SK-N-MC (cell line): ENCODE measurements around the gene USP48.
"Not testable (repeated sequence)": the region's sequence is repeated elsewhere in the genome, so short reads cannot be mapped to it uniquely, and the experiment has no call there.

ENCODE experiments used
- DNase-seq: peaks from one replicate; pipeline ENCODE4 v3.0.0-alpha.2; 2011; ENCODE audit warnings: low read depth, low spot score
- H3K27ac ChIP-seq: fragments of 200-600 bp; sonication (generic); 2 replicates; pipeline ENCODE4 v1.5.1; 2016; ENCODE audit warnings: mixed run types
- H3K36me3 ChIP-seq: fragments of 200-600 bp; sonication (generic); 2 replicates; pipeline ENCODE4 v1.6.1; 2017; ENCODE audit warnings: antibody characterized with exemption, low read length, mixed read lengths; ENCODE audit not compliant: insufficient read depth
- H3K4me3 ChIP-seq: fragments of 200-600 bp; sonication (generic); 2 replicates; pipeline ENCODE4 v1.5.1; 2016
- H3K9ac ChIP-seq: fragments of 200-600 bp; sonication (generic); 2 replicates; pipeline ENCODE4 v1.8.0; 2017; ENCODE audit warnings: mixed run types, mixed read lengths; ENCODE audit not compliant: insufficient read length
- H3K9me3 ChIP-seq: fragments of 200-600 bp; sonication (generic); 2 replicates; pipeline ENCODE4 v1.6.1; 2017; ENCODE audit warnings: low read depth, mild to moderate bottlenecking, antibody characterized with exemption, low read length, moderate library complexity, mixed read lengths
- EZH2 ChIP-seq: fragments of 200-600 bp; sonication (generic); IDR thresholded peaks from one replicate; pipeline ENCODE4 v1.6.1; 2017; ENCODE audit warnings: antibody characterized with exemption
- FOXP2 ChIP-seq: optimal IDR thresholded peaks from 2 replicates; pipeline ENCODE3; 2011; ENCODE audit warnings: mild to moderate bottlenecking, moderate library complexity; ENCODE audit not compliant: insufficient read depth; ENCODE audit errors: extremely low read length, control extremely low read depth
- POLR2AphosphoS5 ChIP-seq: IDR thresholded peaks from 2 replicates; pipeline ENCODE4 v1.6.1; 2012; ENCODE audit warnings: mild to moderate bottlenecking, low read depth, low read length, borderline replicate concordance

The USP48 gene

GRCh38 chr1:21804536-21804935 lies 21.6 kb upstream of the USP48 start:
- Histone ChIP-seq H3K4me3 (no peak overlapping the region), H3K27ac (no peak overlapping the region), H3K9ac (no peak overlapping the region), H3K9me3 (no peaks in the 10 kb centered on the region), H3K36me3 (no peaks in the 10 kb centered on the region)
- DNase-seq: no peak
- TF ChIP-seq FOXP2 (no peak), POLR2AphosphoS5 (no peak), EZH2 (no peak)

DNA sequence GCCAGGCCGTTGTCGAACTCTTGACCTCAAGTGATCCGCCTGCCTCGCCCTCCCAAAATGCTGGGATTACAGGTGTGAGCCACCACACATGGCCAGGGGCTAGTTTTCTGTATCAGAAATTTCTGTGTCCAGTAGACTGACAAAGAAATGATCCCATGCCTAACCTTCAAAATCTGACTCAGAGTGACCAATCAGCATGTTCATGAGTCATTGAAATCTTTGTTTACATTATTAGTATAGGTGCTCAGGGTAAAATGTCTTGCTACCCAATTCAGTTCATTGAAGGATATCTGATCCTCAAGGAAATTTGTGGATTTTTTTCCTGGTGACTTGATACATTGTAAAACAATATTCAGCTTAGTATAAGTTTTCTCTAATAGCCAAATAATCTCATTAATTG lies 18.2 kb upstream of the USP48 start:
- Histone ChIP-seq H3K27ac (no peak overlapping the region), H3K36me3 (no peaks in the 10 kb centered on the region), H3K9ac (no peak overlapping the region), H3K9me3 (no peaks in the 10 kb centered on the region), H3K4me3 (no peak overlapping the region)
- DNase-seq: no peak
- TF ChIP-seq POLR2AphosphoS5: no peak
- TF ChIP-seq EZH2: no peak
- no peak for TF ChIP-seq FOXP2

- Histone ChIP-seq H3K9ac (no peak overlapping the region), H3K36me3 (no peaks in the 10 kb centered on the region), H3K9me3 (no peaks in the 10 kb centered on the region), H3K4me3 (no peak overlapping the region), H3K27ac (no peak overlapping the region)
- TF ChIP-seq EZH2 (no peak), POLR2AphosphoS5 (no peak), FOXP2 (no peak)
- DNase-seq: no peak
Measured at GRCh38 chr1:21799730-21800129, 16.8 kb upstream of the USP48 start.

- Histone ChIP-seq H3K9ac (no peak overlapping the region), H3K27ac (no peak overlapping the region), H3K36me3 (no peaks in the 10 kb centered on the region), H3K4me3 (no peak overlapping the region), H3K9me3 (no peaks in the 10 kb centered on the region)
- TF ChIP-seq FOXP2 (no peak), EZH2 (no peak), POLR2AphosphoS5 (no peak)
- no peak for DNase-seq
Measured at GRCh38 chr1:21795075-21795474, 12.1 kb upstream of the USP48 start.

- no peaks in the 10 kb centered on the region for H3K36me3 ChIP-seq
- no peak for TF ChIP-seq FOXP2
- no peak for TF ChIP-seq EZH2
- TF ChIP-seq POLR2AphosphoS5: no peak
- H3K27ac ChIP-seq: no peak overlapping the region
- no peak overlapping the region for H3K4me3 ChIP-seq
- H3K9ac ChIP-seq: no peak overlapping the region
- DNase-seq: no peak
- no peaks in the 10 kb centered on the region for H3K9me3 ChIP-seq
Measured at GRCh38 chr1:21794656-21795055, 11.7 kb upstream of the USP48 start.

- Histone ChIP-seq H3K9me3 (no peaks in the 10 kb centered on the region), H3K4me3 (no peak overlapping the region), H3K27ac (no peak overlapping the region), H3K9ac (no peak overlapping the region), H3K36me3 (no peaks in the 10 kb centered on the region)
- TF ChIP-seq POLR2AphosphoS5 (no peak), EZH2 (no peak)
- no peak for DNase-seq
Measured at GRCh38 chr1:21793104-21793503, 10.2 kb upstream of the USP48 start.

DNA sequence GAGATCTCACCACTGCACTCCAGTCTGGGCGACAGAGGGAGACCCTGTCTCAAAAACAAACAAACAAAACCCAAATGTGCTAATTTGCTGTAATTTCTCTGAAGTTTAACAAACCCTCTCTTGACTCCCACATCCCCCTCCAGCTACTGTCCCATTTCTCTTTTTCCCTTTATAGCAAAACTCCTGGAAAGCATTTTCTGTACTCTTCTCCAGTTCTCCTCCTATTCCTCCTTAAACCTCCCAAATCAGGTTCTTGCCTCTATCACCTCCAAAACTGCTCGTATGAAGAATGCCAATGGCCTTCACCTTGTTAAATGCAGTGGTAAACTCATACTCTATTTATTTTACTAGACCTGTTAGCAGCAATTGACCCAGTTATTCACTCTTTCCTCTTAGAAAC lies 3.7 kb upstream of the USP48 start:
- no peak overlapping the region for H3K9ac ChIP-seq
- TF ChIP-seq EZH2 (no peak), FOXP2 (no peak), POLR2AphosphoS5 (no peak)
- H3K36me3 ChIP-seq: no peaks in the 10 kb centered on the region
- no peaks in the 10 kb centered on the region for H3K9me3 ChIP-seq
- H3K27ac ChIP-seq: no peak overlapping the region
- no peak for DNase-seq
- no peak overlapping the region for H3K4me3 ChIP-seq

- H3K27ac ChIP-seq, H3K9me3 ChIP-seq, DNase-seq, H3K9ac ChIP-seq, H3K4me3 ChIP-seq, H3K36me3 ChIP-seq: not testable (repeated sequence)
Measured at GRCh38 chr1:21785764-21786163, 2.8 kb upstream of the USP48 start.

DNA sequence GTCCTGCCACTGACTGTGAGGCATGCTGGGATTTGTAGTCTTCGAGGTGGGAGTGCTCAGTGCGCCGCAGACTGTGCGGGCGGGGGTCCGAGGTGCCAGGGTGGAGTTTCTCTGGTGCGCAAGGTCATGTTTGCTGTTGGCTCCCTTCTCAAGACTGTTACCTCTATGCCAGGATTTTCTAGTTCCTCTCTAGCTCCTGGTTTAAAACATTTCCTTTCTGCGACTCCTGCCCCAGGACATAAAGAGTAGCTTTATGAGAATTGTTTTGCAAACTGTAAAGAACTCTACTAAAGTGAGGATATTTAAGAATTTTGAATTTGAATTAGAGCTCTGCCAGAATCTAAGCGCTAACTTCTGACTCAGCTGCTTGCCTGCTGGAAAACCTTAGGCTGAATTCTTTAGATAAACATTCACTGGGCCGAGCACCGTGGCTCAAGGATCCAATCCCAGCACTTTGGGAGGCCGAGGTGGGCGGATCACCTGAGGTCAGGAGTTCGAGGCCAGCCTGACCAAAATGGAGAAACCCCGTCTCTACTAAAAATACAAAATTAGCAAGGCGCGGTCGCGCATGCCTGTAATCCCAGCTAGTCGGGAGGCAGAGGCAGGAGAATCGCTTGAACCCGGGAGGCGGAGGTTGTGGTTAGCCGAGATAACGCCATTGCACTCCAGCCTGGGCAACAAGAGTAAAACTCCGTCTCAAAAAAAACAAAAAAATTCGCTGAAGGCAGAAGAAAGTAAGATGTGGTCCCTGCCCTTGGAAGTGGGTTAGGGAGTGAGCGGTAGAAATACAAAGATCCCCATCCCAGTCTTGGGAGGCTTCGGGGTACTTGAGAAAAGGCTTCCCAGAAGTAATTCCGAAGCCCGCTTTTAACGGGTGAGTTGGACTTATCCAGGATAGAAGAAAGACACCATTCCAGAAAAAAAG lies 992 bp upstream of the USP48 start:
- peak overlapping the region; percentile 100 for H3K27ac ChIP-seq
- H3K9me3 ChIP-seq: no peaks in the 10 kb centered on the region
- H3K9ac ChIP-seq: peak overlapping the region; percentile 100
- peak; percentile 83 for DNase-seq
- peak overlapping the region; percentile 100 for H3K4me3 ChIP-seq
- TF ChIP-seq FOXP2: no peak
- no peak for TF ChIP-seq POLR2AphosphoS5
- no peak for TF ChIP-seq EZH2
- H3K36me3 ChIP-seq: no peaks in the 10 kb centered on the region
